Activated T-helper 9 cell treated with anti-CD3 and anti-CD28 coated beads, Interleukin-2, amount 50 U/mL, for 16 hours (primary cell): Measurements from ENCODE around the gene SIRPG.
"Not testable (repeated sequence)": the region's sequence is repeated elsewhere in the genome, so short reads cannot be mapped to it uniquely, and the experiment has no call there.

Experiments
- DNase-seq: peaks from one replicate; pipeline ENCODE4 v3.0.0-alpha.2; 2020; ENCODE audit warnings: low read depth

Gene SIRPG

GRCh38 chr20:1635291-1635979 lies 22.1 kb downstream of the SIRPG start:
- DNase-seq = no peak

DNA sequence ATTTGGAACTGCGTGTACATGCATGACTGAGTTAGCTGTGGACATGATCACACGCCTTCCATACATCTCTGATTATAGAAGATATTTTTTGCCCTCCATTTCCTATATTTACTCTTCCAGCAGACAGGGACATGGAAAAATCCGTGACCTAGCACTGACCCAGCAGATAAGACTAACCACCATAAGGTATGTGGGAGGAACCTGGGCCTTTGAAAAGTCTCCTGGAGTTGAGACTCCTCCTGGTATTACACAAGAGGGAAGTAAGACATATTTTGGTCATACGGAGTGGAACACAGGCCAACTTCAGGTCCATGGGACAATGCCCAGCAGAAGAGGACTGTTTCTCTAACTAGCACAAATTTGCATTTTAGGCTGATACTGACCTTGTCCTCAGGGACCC lies 24.0 kb downstream of the SIRPG start:
- DNase-seq = no peak

- DNase-seq = peak; percentile 41
These were observed 25.4 kb downstream of the SIRPG start for GRCh38 chr20:1632178-1632577.

GRCh38 chr20:1631309-1632151 lies 26.0 kb downstream of the SIRPG start:
- DNase-seq = no peak

DNA sequence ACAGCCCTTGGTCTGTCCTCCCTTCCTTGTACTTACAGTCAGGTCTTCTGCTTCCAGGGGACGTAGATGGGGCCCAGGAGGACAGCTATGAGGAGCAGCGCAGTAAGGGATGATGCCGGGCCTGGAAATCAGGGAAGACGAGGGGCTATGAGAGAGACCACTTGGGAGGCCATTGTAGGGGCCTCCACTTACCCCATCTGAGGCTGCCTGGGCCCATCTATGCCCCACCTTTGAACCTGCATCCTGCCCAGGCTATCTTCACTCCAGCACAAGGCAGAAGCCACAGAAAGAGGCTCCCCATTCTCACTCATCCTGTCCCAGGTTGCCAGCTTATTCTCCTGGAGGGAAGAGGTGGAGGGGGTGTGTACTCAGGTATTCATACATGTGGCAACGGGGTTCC lies 27.4 kb downstream of the SIRPG start:
- no peak for DNase-seq

GRCh38 chr20:1629321-1629720 lies 28.3 kb downstream of the SIRPG start:
- DNase-seq = no peak

DNA sequence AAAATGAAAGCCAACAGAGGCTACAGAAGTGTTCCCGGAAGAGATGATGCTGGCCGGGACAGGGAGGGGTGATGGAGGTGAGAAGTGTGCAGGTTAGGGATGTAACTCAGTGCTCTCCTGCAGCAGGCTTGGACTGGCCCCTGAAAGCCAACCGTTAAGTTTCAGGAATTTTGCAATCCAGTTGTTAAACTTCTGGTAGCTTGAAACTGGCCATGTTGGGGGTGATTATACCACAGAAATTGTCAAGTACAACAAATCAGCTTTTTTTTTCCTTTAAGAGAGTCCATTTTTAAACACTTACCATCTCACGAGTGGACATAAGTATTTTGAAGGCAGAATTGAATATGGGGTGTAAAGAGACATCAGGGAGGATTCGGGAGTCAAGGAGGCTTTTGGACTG lies 29.0 kb downstream of the SIRPG start:
- no peak for DNase-seq

DNA sequence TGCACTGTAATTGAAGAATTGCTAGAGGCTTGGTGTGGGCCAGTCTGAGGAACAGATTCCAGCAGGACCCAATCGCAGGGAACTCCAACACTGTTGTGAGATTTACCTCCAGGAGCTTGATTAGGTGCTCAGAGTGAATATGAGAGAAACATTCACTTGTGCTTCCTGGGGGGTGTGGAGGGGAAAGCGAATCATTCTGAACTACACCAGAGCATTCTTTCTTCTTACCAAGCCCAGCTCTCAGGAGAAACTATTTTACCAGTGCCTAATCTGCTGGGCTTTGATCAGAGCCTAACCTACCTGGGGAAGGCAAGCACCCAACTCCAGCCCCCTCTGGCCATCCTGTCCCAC lies 30.4 kb downstream of the SIRPG start:
- no peak for DNase-seq

- DNase-seq = no peak
These were observed 30.9 kb downstream of the SIRPG start for GRCh38 chr20:1626528-1627199.

- no peak for DNase-seq
These were observed 32.4 kb downstream of the SIRPG start for GRCh38 chr20:1625083-1625690.

GRCh38 chr20:1623501-1624205 lies 33.9 kb downstream of the SIRPG start:
- no peak for DNase-seq

DNA sequence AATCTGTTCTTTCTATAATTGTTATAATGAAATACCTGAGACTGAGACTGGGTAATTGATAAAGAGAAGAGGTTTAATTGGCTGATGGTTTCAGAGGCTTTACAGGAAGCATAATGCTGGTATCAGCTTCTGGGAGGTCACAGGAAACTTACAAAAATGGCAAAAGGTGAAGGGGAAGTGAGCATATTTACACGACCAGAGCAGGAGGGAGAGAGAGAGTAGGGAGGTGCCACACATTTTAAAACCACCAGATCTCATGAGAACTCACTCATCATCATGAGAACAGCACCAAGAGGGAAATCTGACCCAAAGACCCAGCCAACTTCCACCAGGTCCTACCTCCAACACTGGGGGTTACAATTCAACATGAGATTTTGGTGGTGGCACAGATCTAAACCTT lies 35.1 kb downstream of the SIRPG start:
- no peak for DNase-seq

DNA sequence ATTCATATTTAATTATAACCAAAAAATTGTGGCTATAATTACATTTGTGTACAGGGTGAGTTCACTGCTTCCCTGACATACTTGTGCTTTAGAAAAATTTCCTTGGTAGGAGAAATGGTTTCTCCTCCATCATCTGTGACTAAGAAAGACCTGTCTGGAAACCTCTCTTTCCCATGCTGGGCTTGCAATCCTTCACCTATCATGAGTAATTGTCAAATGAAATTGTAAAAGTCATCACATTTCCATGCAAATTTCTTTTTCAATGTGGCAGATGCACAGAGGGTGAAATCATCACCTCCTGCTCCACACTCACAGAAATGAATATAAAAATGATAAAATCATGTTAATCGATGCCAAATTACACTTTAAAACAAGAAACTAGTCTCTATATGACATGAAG lies 36.3 kb downstream of the SIRPG start:
- no peak for DNase-seq

- no peak for DNase-seq
These were observed 37.6 kb downstream of the SIRPG start, which contains the start of gene SIRPB1 for GRCh38 chr20:1619861-1620444. Gene SIRPB1 (minus strand): TSS chr20:1620009. CDS start chr20:1619944, 65 bp downstream.

DNA sequence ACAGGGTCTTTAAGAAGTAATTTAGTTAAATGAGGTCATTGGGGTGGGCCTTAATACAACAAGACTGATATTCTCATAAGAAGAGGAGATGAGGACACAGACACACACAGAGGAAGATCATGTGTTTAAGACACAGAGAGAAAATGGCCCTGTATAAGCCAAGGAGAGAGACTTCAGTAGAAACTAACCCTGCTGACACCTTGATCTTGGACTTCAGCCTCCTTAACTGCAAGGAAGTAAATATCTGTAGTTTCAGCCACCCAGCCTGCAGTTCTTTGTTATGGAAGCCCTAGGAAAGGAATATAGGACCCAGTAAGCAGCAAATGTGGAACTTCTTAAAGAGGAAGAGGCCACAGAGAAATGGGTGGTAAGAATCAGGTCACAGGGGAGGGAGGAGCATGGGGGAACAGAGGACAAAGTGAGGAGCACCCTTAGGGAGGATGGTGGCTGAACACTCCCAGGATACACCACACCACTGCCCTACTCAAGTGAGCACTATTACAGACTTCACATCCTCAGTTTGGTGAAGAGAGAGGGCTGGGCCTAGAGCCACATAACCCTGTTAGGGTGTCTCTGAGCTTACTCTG lies 38.5 kb downstream of the SIRPG start:
- DNase-seq = no peak

- DNase-seq = no peak
These were observed 39.1 kb downstream of the SIRPG start for GRCh38 chr20:1618479-1618878.

DNA sequence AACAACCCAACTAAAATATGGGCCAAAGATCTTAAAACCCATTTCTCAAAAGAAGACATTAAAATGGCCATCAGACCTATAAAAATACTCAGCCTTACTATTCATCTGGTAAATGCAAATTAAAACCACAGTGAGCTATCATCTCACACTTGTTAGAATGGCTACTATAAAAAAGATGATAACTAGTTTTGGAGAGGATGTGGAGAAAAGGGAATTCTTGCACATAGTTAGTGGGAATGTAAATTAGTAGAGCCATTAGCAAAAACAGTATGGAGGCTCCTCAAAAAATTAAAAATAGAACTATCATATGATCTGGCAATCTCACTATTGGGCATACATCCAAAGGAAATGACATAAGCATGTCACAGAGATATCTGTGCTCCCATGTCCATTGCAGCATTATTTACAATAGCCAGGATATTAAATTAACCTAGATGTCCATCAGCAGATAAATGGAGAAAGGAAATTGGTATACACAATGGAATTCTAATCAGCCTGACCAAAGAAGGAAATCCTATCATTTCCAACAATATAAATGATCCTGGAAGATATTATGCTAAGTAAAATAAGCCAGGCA lies 40.6 kb downstream of the SIRPG start:
- DNase-seq = no peak

GRCh38 chr20:1610404-1610803 lies 47.2 kb downstream of the SIRPG start:
- not testable (repeated sequence) for DNase-seq

DNA sequence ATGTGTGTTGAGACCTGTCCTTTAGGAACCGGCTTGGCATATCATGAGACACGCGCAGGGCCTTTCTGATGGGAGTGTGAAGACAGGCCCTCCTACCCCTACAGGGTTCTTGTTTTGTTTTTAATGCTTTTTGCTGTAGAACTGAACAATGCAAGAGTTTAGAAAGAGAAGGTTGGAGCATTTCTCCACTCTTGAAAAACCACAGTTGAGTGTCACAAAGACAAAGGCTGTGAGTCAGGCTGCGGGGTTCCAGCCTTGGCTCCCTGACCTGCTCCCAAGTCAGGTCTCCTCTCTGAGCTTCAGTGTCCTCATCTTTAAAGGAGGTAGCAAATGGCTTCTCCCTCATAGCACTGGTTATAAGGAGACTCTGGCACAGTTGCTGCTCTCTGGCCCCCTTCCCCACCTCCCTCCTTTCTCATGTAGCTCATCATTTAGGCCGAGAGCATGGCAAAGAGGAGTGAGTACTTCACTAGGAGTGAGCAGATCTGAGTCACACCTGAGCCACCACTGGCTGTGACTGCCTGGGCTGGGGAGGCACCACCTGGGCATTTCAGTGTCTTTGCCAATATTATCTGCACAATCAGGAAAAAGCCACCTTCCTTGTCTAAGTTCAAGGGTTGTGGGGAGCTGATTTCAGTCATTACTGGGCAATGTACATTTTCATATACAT lies 48.8 kb downstream of the SIRPG start:
- not testable (repeated sequence) for DNase-seq

GRCh38 chr20:1600736-1601135 lies 56.8 kb downstream of the SIRPG start:
- DNase-seq = no peak
